Stimulated activated CD4-positive, alpha-beta T cell treated with anti-CD3 and anti-CD28 coated beads, Interleukin-12 subunit alpha, Interleukin-12 subunit beta, amount 100 ng/mL, for 48 hours (primary cell): ENCODE results near the gene REEP1.
"Not testable (repeated sequence)": the region's sequence is repeated elsewhere in the genome, so short reads cannot be mapped to it uniquely, and the experiment has no call there.

Experiments used
- DNase-seq, 3 donors: peaks; one replicate each; pipeline ENCODE4 v3.0.0-alpha.2; 2020; ENCODE audit warnings: low read depth in 2 of 3, low spot score in 1 of 3

Gene REEP1

DNA sequence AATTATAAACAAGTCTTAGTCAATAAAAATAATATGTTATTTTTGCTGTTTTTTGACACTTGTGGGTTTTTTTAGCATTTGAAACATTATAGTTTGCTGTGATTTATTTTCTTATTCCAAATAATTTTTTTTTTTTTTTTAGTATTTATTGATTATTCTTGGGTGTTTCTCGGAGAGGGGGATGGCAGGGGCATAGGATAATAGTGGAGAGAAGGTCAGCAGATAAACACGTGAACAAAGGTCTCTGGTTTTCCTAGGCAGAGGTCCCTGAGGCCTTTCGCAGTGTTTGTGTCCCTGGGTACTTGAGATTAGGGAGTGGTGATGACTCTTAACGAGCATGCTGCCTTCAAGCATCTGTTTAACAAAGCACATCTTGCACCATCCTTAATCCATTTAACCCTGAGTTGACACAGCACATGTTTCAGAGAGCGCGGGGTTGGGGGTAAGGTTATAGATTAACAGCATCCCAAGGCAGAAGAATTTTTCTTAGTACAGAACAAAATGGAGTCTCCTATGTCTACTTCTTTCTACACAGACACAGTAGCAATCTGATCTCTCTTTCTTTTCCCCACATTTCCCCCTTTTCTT is 8.5 kb upstream of the REEP1 start:
- DNase-seq, result not testable (repeated sequence)

DNA sequence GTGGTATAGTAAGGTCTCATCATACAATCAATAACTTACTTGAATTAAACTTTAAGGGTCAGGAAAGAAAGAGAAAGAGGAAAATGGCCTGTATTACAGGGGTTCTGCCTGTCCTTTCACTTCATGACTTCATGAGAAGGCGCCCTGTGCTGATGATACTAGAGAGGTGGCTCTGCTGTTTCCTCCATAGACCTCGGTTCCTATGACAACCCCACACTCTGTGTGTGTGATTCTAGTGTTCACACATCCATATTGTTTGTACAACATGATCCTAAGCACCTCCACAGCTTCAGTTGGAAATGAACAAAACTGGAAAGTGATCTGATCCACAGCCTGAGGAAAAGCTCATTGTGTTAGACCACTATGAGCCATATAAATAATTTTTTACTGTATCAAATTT is 7.0 kb upstream of the REEP1 start:
- DNase-seq, result no peak

DNA sequence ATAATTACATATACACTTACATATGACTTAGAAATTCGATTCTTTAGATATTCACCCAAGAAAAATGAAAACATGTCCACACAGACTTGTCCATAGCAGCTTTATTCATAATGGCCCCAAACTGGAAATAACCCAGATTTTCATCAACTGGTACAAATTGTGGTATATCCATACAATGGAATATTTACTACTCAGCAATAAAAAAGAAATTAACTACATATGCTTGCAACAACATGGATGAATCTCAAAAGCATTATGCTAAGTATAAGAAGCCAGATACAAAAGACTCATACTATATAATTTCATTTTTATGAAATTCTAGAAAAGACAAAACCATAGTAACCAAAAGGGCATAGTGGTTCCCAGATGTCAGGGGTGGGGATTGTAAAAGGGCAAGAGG is 5.1 kb upstream of the REEP1 start:
- no peak for DNase-seq

DNA sequence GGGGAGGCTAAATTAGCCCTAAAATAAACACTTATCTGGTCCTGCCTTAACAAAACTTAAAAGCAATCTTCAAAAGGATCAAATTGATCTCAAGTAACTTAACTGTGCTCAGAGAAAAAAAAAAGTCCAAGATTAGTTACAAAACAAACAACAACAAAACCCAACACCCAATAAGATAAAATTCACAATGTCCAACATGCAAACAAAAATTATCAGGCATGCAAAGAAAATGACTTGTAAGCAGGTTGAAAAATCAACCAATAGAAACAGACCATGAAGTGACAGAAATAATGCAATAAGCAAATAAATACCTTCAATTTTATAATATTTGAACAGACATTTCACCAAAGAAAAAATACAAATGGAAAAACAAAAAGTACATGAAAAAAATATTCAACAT is 4.0 kb upstream of the REEP1 start:
- no peak for DNase-seq

DNA sequence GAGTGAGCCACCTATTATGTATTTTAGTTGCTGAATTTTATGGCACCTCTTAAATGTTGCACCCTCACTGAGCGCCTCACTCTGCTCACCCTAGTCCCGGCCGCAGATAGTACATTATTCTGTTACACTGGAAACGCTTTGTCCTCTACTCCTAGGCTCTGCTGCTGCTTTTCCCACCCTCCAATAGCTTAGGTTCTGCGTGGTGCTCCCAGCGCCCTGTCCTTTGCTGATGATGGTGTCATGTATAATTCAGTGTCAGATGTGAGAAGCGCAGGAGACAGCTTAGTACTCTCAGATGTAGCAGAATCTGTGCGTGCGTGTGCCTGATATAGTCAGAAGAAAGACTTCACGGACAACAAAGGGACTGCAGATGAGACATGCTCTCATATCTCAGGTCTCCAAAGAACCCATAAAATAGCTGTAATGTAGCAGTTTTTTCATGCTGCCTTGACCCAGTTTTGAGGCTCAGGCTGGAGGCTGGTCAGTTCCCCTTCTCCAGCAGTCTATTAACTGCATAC is 1.4 kb upstream of the REEP1 start:
- no peak for DNase-seq

DNA sequence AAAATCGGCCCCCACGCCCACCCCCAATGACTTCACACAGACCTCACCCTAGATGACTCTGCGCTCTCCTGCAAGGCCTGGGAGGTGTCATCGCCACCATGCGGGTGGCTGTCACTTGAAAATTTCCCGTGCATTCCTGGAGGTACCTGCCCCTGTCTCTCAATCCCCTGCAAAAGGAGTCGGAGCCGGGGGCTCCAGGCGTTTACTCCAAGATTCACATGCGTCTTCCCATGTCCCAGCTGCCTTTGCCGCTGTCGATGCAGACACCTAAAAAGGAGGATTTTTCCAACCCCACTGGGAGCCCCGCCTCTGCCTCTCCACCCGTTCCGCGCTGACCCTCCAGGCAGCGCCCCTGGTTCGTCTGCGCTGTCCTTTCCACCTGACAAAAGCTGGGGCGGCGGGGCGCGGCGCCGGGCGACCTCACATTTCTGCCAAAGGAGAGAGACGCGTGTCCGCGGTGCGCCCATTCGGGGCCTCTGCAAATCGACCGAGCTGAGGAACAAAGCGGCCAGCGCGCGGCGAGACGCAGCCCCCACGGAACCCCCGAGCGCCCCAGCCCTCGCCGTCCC is 667 bp downstream of the REEP1 start:
- no peak for DNase-seq

DNA sequence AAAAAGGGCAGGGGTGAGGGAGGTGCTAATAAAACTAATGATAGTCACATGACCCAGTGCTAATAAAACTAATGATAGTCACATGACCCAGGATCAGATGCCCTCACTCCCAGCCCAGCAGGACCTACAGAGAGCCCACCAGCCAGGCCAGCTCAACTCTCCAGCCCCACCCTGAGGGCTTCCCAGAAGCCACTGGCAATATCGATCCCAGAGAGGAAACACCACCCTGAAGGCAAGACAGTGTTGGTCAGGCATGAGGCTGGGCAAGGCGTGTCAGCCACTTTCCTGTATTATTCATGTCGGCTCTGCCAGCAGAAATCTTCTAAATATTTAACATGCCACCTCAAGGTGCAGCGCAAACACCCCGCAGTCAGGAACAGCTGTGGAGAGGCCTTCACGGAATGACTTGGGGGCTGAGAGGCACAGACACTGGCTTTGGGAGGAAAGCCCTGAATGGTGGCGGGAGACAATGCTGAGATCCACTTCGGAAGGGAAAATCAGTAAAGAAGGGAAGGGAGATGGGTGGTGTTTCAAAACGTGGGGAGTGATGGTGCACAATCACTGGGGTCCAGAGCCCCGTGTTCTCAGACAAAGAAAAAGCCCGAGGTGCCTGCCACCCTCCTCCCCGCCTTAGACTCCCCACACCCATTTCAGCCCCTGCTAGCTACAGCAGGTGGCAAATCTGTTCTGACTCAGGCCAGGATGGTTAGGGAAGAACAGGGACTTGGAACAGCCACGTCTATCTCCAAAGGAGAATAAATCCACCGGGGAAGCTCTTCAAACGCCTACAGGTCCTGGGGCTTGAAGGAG is 1.4 kb downstream of the REEP1 start:
- DNase-seq, result no peak

DNA sequence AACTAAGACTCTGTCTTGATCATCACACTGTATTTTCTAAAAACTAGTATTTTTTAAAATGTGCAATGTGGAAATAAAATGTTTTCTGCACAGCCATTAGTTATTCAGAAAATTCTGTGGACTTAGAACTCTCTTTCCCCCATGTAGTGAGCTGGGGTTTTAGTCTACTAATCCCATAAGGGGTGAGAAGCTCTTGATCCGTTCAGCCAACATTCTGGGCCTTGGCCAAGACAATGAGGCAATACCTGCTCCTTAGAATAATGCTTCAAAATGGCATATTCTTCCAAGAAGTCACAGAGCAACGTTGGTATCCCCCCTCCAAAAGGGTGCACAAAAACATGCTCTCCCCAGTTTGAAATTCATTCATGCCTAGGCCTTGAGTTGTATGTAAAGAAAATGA is 4.0 kb downstream of the REEP1 start:
- no peak for DNase-seq

DNA sequence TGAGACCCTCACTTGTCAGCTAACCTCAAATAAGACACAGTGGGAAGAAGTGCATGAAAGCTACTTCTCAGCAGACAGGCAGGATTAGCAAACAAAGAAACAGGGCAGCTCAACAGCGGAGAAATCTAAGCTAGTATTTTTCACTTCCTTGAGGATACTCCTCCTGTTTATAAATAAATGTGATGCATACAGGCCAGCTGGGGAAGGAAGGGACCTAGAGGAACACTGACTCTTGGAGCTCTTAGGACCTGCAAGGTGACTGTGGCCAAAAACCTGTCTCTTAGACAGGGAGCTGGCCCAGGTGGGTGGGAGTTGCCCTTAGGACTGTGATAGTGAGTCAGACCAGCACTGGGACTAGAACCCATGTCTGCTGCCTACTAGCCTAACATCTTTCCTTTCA is 4.8 kb downstream of the REEP1 start:
- no peak for DNase-seq

DNA sequence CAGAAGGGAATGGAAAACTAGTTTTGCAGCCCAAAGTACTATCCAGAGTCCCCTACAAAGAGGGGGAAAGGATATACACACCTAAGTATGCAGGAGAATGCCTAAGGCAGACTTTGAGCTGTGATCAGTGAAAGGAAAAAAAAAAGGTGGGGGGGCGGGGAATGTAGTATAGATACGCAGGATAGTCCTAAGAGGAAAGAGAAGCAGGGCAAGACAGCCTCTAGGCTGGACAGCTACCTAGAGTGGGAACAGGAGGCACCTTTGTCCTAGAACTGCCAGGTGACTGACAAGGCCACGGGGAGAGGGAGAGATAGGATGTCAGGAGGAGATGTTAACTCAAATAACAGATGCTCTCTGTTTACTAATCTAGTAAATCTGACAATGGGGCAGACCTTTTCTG is 6.0 kb downstream of the REEP1 start:
- no peak for DNase-seq

DNA sequence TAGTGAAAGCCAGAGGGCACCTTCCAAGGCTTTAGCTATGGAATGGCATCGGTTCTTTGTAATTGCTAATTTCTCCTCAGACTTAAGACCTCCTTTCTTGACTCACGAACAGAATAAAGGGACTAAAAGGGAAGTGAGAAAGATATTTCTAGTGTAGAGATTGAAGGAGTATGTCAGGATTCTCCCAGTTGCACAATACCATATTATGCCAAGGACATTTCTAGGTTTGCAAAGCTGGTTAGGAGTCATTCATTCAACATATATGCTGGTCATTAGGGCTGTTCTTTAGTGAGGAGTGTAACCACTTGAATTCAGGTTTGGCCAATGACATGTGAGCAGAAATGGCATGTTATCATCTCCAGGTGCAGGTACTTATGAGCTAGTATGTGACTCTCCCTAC is 7.4 kb downstream of the REEP1 start:
- no peak for DNase-seq

DNA sequence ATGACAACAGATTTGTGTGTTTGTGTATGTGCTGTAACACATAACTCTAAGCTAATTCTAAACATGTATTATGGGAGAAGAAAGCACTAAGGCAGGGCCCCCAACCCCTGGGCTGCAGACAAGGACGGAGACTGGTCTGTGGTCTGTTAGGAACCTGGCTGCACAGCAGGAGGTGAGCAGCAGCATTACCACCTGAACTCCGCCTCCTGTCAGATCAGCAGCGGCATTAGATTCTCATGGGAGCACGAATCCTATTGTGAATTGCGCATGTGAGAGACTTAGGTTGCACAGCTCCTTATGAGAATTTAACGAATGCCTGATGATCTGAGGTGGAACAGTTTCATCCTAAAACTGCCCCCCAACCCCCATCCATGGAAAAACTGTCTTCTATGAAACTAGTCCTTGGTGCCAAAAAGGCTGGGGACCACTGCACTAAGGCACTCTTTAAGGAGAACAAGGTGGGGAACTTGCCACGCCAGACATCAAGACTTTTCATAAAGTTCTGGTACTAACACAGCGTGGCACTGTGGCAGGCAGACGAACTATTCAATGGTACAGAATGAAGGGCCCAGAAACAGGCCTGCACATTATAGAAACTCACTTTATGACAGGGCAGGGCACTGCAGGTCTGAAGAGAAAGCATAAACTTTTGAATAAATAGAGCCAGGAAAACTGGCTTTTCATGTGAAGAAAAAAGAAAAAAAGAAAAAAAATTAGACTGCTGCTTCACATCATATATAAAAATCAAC is 14.0 kb downstream of the REEP1 start:
- no peak for DNase-seq

DNA sequence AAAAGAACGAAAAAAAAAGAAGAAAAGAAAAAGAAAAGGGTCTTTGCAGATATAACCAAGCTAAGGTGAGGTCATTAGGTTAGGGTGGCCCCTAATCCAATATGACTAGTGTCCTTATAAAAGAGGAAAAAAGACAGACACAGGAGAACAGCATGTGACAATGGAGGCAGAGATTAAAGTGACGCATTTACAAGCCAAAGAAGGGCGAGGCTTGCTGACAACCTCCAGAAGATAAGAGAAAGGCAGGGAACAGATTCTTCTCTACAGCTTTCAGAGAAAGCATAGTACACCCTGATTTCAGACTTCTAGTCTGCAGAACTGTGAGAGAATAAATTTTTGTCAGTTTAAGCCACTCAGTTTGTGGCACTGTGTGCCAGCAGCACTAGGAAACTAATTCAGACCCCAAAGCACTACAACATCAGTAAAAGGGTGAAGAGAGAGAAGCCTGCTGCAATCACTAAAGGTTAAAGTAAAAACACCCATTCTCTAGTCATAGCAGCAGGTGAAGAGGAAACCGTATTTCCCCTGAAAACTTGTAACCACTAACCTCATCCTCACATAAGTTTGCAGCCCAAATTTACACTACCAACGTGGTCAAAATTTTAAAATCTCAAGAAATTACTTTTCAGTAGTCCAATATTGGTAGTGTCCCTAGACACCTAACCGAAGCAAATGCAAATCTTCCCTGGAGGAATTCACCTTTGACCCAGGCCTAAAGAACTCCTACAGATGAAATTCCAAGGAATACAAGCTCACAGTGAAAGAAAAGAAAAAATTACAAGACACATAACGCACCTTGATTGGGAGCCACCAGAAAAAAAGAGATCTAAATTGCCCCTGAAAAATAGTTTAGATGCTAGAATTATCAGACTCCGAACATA is 17.5 kb downstream of the REEP1 start:
- no peak for DNase-seq

DNA sequence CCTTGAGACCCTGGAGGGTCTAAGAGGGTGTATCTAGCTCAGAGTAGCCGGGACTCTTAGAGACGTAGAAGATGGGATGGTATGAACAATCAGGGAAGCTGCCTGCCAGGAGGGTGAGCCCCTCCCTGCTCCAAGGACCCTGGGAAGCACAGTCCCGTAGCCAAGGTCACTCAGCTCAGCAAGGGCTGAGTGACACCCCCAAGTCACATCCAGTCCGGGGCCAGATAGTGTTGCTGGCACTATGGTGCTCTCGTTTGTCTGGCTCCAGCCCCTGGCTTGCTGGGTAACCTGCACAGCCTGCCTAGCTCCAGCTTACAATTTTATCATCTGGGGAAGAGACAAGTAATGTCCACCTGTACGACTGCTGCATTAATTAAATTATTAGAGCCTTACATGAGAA is 22.3 kb downstream of the REEP1 start:
- DNase-seq, result no peak

DNA sequence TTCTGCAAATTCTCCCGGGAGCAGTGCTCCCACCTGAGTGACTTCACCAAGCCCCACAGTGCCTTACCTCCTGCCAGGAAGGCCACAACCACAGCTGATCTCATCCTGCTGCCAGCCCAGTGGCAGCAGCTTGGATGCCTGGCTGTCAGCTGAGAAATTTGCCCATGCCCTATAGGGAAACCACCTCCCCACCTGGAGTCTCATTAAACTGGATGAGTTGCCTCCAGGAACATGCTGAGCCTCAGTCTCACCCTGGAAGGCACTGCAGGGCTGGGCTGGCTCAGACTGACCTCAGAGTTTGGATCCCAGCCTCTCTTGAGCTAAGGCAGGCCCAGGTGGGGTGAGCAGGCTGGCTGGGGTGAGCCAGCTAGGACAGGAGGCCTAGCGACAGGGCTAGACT is 23.3 kb downstream of the REEP1 start:
- DNase-seq, result no peak

DNA sequence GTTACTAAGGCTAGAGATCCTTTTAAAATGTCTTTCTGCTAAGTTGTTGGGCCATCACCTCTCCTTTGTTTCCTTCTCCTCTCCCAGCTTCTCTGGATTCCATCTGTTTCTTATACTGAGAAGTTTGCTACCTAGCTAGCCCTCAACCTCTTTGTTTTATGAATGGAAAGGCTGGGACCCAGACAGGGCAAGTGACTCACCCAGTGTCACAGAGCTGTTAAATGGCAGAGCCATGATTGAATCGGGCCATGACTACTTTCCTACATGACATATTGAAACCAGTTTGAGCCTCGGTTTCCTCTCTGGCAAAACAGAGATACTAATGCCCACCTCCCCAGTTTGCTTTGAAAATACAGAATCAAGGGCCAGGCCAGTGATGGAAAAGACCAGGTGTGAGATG is 24.1 kb downstream of the REEP1 start:
- no peak for DNase-seq

DNA sequence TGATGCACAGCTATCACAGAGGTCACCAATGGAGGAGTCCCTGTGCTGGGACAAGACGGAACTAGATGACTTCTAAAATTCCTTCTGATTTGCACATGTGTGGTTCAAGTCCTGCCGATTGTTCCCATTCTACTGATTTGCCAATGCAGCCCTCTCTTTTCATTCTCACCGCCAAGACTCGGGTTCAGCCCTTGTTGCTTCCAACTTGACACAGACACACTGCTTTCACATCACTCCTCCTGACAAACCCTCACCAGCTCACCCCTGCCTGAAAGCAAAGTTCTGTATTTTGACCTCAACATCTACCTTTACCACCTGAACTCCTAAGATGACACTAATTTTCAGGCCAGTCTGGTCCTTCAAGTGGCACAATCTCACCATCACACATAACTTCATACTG is 25.5 kb downstream of the REEP1 start:
- no peak for DNase-seq

DNA sequence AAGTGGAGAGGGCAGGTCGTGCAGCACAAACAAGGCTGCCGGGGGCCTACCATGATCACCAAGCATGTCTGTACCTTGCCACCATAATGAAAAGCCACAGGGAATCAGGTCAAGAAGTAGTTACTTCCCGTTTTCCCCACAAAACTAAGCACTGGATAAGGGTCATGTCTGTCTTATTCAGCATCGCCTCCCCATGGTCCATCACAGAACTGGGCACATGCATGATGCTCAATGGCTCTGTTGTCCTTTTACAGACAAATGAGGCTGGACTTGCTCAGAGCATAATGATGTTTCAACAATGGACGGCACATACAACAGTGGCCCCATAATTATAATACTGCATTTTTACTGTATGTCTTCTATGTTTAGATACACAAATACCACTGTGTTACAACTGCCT is 27.5 kb downstream of the REEP1 start:
- DNase-seq, result no peak

DNA sequence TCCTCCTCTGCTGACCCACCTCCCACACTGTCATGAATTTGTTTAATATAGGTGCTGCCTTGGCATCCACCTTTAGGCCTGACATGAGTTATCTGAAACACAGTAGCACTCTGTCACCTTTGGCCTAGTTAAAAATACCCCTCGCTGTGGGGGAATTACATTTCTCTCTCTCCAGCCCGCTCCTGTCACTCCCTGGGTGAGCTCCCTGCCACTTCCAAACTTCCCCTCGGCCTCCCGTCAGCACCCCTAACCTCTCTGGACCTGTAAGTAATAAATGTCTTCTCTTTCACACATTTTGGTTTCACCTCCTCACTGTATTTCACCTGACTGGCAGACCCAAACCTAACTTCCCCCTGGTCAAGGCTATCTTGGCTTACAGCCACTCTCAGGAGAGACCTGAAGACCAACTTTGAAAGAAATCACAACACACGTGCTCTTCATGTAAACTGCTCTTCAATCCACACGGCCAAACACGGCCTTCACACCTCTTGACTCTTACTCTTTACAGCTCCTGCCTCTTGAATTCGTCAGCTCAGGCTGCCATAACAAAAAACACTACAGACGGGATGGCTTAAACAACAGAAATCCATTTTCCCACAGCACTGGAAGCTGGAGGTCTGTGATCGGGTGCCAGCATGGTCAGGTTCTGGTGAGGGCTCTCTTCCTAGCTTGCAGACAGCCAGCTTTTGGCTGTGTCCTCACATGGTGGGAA is 28.3 kb downstream of the REEP1 start:
- DNase-seq, result no peak

DNA sequence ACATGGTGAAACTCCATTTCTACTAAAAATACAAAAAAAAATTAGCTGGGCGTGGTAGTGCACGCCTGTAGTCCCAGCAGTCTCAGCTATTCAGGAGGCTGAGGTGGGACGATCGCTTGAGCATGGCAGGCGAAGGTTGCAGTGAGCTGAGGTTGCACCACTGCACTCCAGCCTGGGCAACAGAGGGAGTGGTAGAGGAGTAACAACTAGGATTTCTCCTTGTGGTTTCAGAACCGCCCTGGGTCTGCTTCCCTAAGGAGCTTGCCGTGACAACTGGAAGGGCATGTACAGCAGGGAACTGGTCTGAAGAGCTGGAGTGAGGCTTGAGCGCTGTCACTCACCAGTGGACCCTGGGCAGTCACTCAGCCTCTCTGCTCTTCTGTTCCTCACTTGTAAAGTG is 29.1 kb downstream of the REEP1 start:
- no peak for DNase-seq
